NCI-H460 (cell line): ENCODE results near the gene SNPH. TPM values are rescaled to one million over a fixed set of nuclear protein-coding genes. Genes with fewer than 3 reads are reported as not detected.

Experiments used
- DNase-seq: peaks from one replicate; pipeline ENCODE4 v3.0.0-alpha.2; 2016; ENCODE audit warnings: low read depth; ENCODE audit errors: extremely low read depth
- total RNA-seq: library from RNA; depleted of rRNA; stranded (reverse); fragments of >200 nt; shearing (Covaris generic); gene quantifications from 2 replicates; pipeline ENCODE4 v1.2.3, GENCODE V29; 2014

The SNPH gene
- total RNA-seq, 1 experiment from 2014 or later, result 2.8 TPM

DNA sequence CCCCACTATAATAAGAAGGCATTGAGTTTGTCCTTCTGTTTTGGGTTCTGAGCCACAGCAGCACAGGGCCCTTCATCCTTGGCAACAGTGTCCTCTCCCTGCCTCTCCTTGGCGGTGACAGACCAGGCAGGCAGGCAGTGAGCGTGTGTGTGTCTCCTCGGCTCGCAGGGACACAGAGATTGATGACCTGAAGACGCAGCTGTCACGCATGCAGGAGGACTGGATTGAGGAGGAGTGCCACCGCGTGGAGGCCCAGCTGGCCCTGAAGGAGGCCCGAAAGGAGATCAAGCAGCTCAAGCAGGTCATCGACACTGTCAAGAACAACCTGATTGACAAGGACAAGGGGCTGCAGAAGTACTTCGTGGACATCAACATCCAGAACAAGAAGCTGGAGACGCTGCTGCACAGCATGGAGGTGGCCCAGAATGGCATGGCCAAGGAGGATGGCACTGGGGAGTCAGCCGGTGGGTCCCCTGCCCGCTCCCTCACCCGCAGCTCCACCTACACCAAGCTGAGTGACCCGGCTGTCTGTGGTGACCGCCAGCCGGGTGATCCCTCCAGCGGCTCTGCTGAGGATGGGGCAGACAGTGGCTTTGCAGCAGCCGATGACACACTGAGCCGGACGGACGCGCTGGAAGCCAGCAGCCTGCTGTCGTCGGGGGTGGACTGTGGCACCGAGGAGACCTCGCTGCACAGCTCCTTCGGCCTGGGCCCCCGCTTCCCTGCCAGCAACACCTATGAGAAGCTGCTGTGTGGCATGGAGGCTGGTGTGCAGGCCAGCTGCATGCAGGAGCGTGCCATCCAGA, 38.8 kb downstream of the SNPH start:
- no peak for DNase-seq

GRCh38 chr20:1305712-1306111, 39.6 kb downstream of the SNPH start:
- no peak for DNase-seq

GRCh38 chr20:1306316-1307135, 40.4 kb downstream of the SNPH start:
- DNase-seq, result no peak

DNA sequence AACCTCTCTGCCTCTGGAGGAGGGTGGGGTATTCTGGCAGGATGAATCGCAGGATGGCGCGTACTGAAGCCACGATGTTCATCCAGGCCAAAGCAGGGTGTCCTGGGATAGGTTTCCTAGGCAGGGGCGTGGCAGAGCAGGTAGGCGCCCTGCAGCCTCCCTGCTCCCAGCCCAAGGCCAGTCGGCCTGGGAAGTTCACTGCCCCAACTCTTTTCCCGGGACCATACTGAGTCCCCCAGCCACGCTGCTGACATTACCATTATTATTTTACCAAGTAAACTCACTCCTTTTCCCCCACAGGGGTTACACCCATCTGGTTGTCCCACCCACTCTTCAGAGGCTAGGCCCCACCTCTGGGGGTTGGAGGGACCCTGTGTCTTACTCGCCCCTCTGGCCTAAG, 41.1 kb downstream of the SNPH start:
- no peak for DNase-seq

DNA sequence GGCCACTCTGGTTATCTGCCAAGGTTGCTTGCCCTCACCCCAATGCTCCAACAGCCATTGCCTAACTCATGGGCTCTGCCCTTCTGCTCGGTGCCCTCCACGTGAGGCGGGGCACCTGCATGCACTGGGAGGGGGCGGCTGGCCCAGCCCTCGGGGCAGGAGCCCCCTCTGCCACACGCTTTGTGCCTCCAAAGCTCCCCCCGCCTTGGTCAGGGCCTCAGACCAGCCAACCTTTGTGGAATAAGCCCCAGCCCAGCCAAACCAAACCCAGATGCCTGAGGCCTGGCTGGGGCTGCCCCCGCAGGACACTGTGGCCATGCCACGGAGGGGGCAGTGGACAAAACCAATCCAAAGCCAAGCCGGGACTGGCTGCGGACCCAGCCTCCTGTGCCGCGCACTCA, 41.5 kb downstream of the SNPH start:
- no peak for DNase-seq

DNA sequence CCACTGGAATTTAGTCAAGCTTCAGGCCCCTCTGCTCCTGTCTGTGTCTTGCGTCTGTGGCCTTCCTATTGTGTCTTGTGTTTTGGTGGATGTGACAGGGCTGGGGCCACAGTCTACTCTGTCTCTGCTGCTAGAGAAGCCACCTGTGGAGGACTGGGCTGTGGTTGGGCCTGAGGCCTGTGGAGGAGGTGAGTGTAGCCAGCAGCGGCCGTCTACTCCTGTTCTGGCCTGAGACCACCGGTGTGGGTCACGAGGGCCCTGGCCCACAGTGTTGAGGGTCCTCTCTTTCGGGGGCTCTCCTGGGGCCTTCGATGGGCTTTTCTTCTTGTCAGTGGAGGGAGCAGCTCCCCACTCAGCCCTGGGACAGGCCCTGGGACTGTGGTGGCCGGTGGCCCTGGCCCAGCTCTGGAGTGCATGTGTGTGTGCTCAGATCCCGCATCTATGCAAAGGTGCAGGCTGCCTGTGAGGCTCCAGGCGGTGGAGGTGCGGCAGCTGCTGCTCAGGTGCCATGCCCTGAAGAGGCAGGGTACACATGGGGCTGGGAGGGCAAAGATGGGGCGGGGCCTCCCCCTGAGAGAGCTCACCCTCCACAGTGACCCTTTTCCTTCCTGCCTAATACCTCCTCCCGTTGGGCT, 42.1 kb downstream of the SNPH start:
- no peak for DNase-seq

GRCh38 chr20:1308702-1309095, 42.6 kb downstream of the SNPH start:
- no peak for DNase-seq

DNA sequence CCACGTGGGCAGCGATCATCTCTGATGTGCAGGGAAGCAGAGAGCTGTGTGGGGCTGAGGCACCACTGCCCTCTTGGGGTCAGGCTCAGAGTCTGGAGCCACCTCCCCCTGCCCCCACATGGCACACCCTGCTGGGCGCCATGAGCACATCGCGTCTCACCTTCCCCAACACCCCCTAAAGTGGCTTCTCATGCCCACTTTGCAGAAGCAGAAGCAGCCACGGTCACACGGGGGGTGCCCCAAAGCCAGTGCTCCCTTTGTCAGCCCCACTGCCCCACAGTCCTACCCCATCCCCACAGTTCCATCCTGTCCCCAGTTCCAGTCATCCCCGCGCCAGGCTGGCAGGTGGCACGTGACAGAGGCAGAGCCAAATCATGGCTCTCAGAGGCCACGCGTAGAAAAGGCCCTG, 43.3 kb downstream of the SNPH start:
- no peak for DNase-seq

- no peak for DNase-seq
Measured at GRCh38 chr20:1310071-1310470, 44.0 kb downstream of the SNPH start.

GRCh38 chr20:1310506-1311190, 44.6 kb downstream of the SNPH start:
- no peak for DNase-seq

- no peak for DNase-seq
Measured at GRCh38 chr20:1312308-1312707, 46.2 kb downstream of the SNPH start.

GRCh38 chr20:1312904-1313235, 46.8 kb downstream of the SNPH start:
- no peak for DNase-seq

GRCh38 chr20:1313236-1313964, 47.3 kb downstream of the SNPH start:
- peak; percentile 68 for DNase-seq

- no peak for DNase-seq
Measured at GRCh38 chr20:1315804-1316203, 49.7 kb downstream of the SNPH start.

GRCh38 chr20:1317545-1318255, 51.6 kb downstream of the SNPH start:
- DNase-seq, result no peak

- no peak for DNase-seq
Measured at GRCh38 chr20:1319051-1319450, 53.0 kb downstream of the SNPH start.

- DNase-seq, result no peak
Measured at GRCh38 chr20:1319462-1319861, 53.4 kb downstream of the SNPH start.

- DNase-seq, result no peak
Measured at GRCh38 chr20:1320016-1320415, 53.9 kb downstream of the SNPH start.

DNA sequence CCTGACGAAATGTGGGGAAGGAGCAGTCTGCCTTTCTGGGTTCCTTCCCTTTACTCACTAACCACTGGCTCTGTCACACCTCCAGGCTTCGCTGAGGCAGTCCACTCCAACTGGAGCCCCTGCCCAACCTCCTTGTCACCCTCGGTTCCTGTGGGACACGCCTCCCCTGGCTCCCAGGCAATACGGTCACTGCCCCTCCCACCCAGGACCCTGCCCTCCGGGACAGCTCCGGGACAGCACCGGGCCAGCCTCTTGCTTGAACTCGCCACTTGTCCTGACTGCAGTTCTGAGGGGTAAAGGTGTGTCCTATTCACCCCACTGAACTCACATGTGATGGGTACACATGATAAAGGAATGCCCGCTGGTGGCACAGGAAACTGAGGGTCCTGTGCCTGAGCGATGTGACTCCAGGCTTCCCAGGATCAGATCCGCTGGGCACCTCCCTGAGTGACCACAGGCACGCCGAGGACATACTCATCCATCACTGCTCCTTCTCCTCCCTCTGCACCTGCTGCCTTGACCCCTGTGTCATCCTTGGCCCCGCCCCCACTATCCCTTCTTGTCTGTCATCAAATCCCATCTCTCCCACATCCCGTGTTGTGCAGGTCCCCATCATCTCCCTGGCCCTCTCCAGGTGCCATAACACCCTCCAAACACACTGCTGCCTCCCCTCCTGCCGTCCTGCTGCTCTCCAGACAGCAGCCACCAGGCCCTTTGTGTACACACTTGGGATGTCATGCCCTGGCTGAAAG, 55.0 kb downstream of the SNPH start:
- DNase-seq, result no peak
